Measurements from ENCODE around the gene CCNB3. TPM values are rescaled to one million over a fixed set of nuclear protein-coding genes. Genes with fewer than 3 reads are reported as not detected.

Gene CCNB3
- total and polyA plus RNA-seq, 9 of the 15 experiments (the other 6 are each of a cell fraction or from before 2014, with no cell fraction given), result 0.05 to 0.25 (median 0.08) TPM; not detected in 3

DNA sequence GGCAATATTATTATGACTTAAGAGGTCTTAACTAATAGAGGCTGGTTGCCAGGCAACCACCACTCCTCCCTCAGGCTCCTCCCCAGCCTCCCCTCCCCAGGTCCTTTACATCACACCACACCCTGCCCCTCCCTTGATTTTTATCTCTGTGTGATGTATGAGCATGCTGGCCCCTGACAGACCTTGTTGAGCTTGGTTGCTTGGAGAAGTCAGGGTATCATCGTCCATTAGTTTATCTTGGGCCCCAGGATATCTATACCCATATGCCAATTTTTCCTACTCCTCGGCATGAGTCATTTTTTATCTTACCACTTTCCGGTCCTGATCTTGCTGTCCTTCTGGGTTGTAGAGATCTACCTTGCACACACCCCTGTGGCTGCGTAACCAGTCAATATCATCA, 6.2 kb upstream of the CCNB3 start (continued):
- no peak for TF ChIP-seq ZNF143 (CRISPR knock-in tag; IDR thresholded peaks at IDR 0.05)
- TF ChIP-seq CBFA2T2 (conservative IDR thresholded peaks at IDR 0.05), result peak; percentile 97
- TF ChIP-seq, protein P1, sequence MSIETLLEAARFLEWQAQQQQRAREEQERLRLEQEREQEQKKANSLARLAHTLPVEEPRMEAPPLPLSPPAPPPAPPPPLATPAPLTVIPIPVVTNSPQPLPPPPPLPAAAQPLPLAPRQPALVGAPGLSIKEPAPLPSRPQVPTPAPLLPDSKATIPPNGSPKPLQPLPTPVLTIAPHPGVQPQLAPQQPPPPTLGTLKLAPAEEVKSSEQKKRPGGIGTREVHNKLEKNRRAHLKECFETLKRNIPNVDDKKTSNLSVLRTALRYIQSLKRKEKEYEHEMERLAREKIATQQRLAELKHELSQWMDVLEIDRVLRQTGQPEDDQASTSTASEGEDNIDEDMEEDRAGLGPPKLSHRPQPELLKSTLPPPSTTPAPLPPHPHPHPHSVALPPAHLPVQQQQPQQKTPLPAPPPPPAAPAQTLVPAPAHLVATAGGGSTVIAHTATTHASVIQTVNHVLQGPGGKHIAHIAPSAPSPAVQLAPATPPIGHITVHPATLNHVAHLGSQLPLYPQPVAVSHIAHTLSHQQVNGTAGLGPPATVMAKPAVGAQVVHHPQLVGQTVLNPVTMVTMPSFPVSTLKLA (conservative IDR thresholded peaks at IDR 0.05), result peak in 1 of 2 experiments; percentile 54; a peak in 2 of 4 replicates
- no peak for TF ChIP-seq JUNB (CRISPR knock-in tag; conservative IDR thresholded peaks at IDR 0.05)
- peak; percentile 51; the same call in 1 of the 2 replicates for TF ChIP-seq SREBF1 (IDR thresholded peaks at IDR 0.05; ENCODE audit: borderline replicate concordance, low read depth, low read length)
- no peak for TF ChIP-seq XRCC3 (IDR thresholded peaks at IDR 0.05)
- TF ChIP-seq, protein P2, sequence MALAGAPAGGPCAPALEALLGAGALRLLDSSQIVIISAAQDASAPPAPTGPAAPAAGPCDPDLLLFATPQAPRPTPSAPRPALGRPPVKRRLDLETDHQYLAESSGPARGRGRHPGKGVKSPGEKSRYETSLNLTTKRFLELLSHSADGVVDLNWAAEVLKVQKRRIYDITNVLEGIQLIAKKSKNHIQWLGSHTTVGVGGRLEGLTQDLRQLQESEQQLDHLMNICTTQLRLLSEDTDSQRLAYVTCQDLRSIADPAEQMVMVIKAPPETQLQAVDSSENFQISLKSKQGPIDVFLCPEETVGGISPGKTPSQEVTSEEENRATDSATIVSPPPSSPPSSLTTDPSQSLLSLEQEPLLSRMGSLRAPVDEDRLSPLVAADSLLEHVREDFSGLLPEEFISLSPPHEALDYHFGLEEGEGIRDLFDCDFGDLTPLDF (CRISPR knock-in tag; IDR thresholded peaks at IDR 0.05), result no peak
- peak; percentile 95 to 96 for TF ChIP-seq TRIM24 (IDR thresholded peaks at IDR 0.05)
- TF ChIP-seq ERF (CRISPR knock-in tag; IDR thresholded peaks at IDR 0.05), result no peak
- no peak for TF ChIP-seq SAP30 (IDR thresholded peaks at IDR 0.05; ENCODE audit: borderline replicate concordance, insufficient read depth, low read depth, low read length, poor library complexity, severe bottlenecking)
- TF ChIP-seq, protein P3, sequence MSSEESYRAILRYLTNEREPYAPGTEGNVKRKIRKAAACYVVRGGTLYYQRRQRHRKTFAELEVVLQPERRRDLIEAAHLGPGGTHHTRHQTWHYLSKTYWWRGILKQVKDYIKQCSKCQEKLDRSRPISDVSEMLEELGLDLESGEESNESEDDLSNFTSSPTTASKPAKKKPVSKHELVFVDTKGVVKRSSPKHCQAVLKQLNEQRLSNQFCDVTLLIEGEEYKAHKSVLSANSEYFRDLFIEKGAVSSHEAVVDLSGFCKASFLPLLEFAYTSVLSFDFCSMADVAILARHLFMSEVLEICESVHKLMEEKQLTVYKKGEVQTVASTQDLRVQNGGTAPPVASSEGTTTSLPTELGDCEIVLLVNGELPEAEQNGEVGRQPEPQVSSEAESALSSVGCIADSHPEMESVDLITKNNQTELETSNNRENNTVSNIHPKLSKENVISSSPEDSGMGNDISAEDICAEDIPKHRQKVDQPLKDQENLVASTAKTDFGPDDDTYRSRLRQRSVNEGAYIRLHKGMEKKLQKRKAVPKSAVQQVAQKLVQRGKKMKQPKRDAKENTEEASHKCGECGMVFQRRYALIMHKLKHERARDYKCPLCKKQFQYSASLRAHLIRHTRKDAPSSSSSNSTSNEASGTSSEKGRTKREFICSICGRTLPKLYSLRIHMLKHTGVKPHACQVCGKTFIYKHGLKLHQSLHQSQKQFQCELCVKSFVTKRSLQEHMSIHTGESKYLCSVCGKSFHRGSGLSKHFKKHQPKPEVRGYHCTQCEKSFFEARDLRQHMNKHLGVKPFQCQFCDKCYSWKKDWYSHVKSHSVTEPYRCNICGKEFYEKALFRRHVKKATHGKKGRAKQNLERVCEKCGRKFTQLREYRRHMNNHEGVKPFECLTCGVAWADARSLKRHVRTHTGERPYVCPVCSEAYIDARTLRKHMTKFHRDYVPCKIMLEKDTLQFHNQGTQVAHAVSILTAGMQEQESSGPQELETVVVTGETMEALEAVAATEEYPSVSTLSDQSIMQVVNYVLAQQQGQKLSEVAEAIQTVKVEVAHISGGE (CRISPR knock-in tag; IDR thresholded peaks at IDR 0.05), result peak in 1 of 3 experiments; percentile 49; a peak in 1 of 6 replicates
- peak; percentile 74 to 80; a peak in 3 of 4 replicates for TF ChIP-seq KDM1A (IDR thresholded peaks at IDR 0.05)
- peak; percentile 39 to 62 for TF ChIP-seq NCOA2 (IDR thresholded peaks at IDR 0.05; ENCODE audit: partially characterized antibody in 2 of 2)
- TF ChIP-seq, protein P4, sequence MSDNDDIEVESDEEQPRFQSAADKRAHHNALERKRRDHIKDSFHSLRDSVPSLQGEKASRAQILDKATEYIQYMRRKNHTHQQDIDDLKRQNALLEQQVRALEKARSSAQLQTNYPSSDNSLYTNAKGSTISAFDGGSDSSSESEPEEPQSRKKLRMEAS (CRISPR knock-in tag; IDR thresholded peaks at IDR 0.05), result no peak
- no peak for TF ChIP-seq KLF6 (CRISPR knock-in tag; IDR thresholded peaks at IDR 0.05; ENCODE audit: borderline replicate concordance)
- TF ChIP-seq CBX3 (IDR thresholded peaks at IDR 0.05; ENCODE audit: borderline replicate concordance in 1 of 2, low read length in 2 of 2), result no peak
- peak; percentile 49; the same call in 1 of the 2 replicates for TF ChIP-seq KHSRP (IDR thresholded peaks at IDR 0.05)
- TF ChIP-seq, protein P5, sequence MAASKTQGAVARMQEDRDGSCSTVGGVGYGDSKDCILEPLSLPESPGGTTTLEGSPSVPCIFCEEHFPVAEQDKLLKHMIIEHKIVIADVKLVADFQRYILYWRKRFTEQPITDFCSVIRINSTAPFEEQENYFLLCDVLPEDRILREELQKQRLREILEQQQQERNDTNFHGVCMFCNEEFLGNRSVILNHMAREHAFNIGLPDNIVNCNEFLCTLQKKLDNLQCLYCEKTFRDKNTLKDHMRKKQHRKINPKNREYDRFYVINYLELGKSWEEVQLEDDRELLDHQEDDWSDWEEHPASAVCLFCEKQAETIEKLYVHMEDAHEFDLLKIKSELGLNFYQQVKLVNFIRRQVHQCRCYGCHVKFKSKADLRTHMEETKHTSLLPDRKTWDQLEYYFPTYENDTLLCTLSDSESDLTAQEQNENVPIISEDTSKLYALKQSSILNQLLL (CRISPR knock-in tag; IDR thresholded peaks at IDR 0.05; ENCODE audit: borderline replicate concordance), result no peak
- TF ChIP-seq CEBPB (tag; IDR thresholded peaks at IDR 0.05), result no peak
- no peak for TF ChIP-seq SETDB1 (IDR thresholded peaks at IDR 0.05; ENCODE audit: low read length)
- TF ChIP-seq GABPB1 (CRISPR knock-in tag; IDR thresholded peaks at IDR 0.05), result no peak

Data from K562 (cell line).